CD4-positive, alpha-beta T cell treated with Interferon gamma for 1 hour (primary cell): ENCODE results near the gene TMEM165.
"Not testable (repeated sequence)": the region's sequence is repeated elsewhere in the genome, so short reads cannot be mapped to it uniquely, and the experiment has no call there.

Experiments
- DNase-seq: peaks from one replicate; pipeline ENCODE4 v3.0.0-alpha.2; 2020

The TMEM165 gene

GRCh38 chr4:55395529-55396307 lies at the start of gene TMEM165:
Gene TMEM165, plus strand, starts transcription at chr4:55395957. Its CDS starts 233 bp downstream, at chr4:55396190.
- DNase-seq = peak; percentile 85

GRCh38 chr4:55345980-55346850 lies 49.5 kb upstream of the TMEM165 start, which contains the start of gene SRD5A3:
Gene SRD5A3, plus strand, starts transcription at chr4:55346242. Its CDS starts 95 bp downstream, at chr4:55346337.
- DNase-seq = peak; percentile 77

GRCh38 chr4:55346851-55347255 lies 48.9 kb upstream of the TMEM165 start:
- DNase-seq = no peak

- no peak for DNase-seq
These were observed 48.0 kb upstream of the TMEM165 start for GRCh38 chr4:55347610-55348228.

GRCh38 chr4:55348466-55348865 lies 47.3 kb upstream of the TMEM165 start:
- DNase-seq = no peak

GRCh38 chr4:55350870-55351269 lies 44.9 kb upstream of the TMEM165 start:
- DNase-seq = not testable (repeated sequence)

GRCh38 chr4:55351824-55352223 lies 43.9 kb upstream of the TMEM165 start:
- no peak for DNase-seq

- no peak for DNase-seq
These were observed 43.0 kb upstream of the TMEM165 start for GRCh38 chr4:55352726-55353125.

- not testable (repeated sequence) for DNase-seq
These were observed 42.5 kb upstream of the TMEM165 start for GRCh38 chr4:55353228-55353747.

- no peak for DNase-seq
These were observed 41.1 kb upstream of the TMEM165 start for GRCh38 chr4:55354648-55355047.

GRCh38 chr4:55355555-55355954 lies 40.2 kb upstream of the TMEM165 start:
- no peak for DNase-seq

GRCh38 chr4:55356991-55357461 lies 38.7 kb upstream of the TMEM165 start:
- no peak for DNase-seq

- no peak for DNase-seq
These were observed 37.5 kb upstream of the TMEM165 start for GRCh38 chr4:55358246-55358645.

GRCh38 chr4:55358668-55359067 lies 37.1 kb upstream of the TMEM165 start:
- no peak for DNase-seq

GRCh38 chr4:55359397-55359916 lies 36.3 kb upstream of the TMEM165 start:
- no peak for DNase-seq

GRCh38 chr4:55362938-55363337 lies 32.8 kb upstream of the TMEM165 start:
- not testable (repeated sequence) for DNase-seq

- DNase-seq = no peak
These were observed 31.9 kb upstream of the TMEM165 start for GRCh38 chr4:55363691-55364351.

GRCh38 chr4:55364691-55365344 lies 30.9 kb upstream of the TMEM165 start:
- DNase-seq = no peak

- DNase-seq = no peak
These were observed 30.4 kb upstream of the TMEM165 start for GRCh38 chr4:55365345-55365728.

GRCh38 chr4:55366621-55367020 lies 29.1 kb upstream of the TMEM165 start:
- no peak for DNase-seq

- no peak for DNase-seq
These were observed 28.6 kb upstream of the TMEM165 start for GRCh38 chr4:55367084-55367722.
